GM18951 (cell line): ENCODE results near the gene NSD1.

Experiments
- POLR2A ChIP-seq: IDR thresholded peaks from 4 replicates; pipeline ENCODE4 v1.6.1; 2011; ENCODE audit warnings: mild to moderate bottlenecking; ENCODE audit not compliant: insufficient read length, insufficient read depth; ENCODE audit errors: extremely low read depth
- in situ Hi-C: fragments of 300-500 bp; cut with MboI; formaldehyde crosslinking; loops from one replicate; pipeline ENCODE4 v1.12.0; 2022; ENCODE audit warnings: low sequenced_read_pairs, mixed read lengths, inconsistent platforms; ENCODE audit not compliant: unreplicated experiment

Gene NSD1

GRCh38 chr5:177094224-177095087, 39.1 kb upstream of the NSD1 start:
- no peak for TF ChIP-seq POLR2A
- in situ Hi-C loops, result no loop called here

- in situ Hi-C loops, result no loop called here
- no peak for TF ChIP-seq POLR2A
Observed at GRCh38 chr5:177095088-177095669, 38.4 kb upstream of the NSD1 start.

GRCh38 chr5:177096162-177097015, 37.2 kb upstream of the NSD1 start:
- no peak for TF ChIP-seq POLR2A
- in situ Hi-C loops, result no loop called here

- in situ Hi-C loops, result no loop called here
- no peak for TF ChIP-seq POLR2A
Observed at GRCh38 chr5:177097016-177097985, 36.3 kb upstream of the NSD1 start.

- no peak for TF ChIP-seq POLR2A
- in situ Hi-C loops, result no loop called here
Observed at GRCh38 chr5:177098120-177098469, 35.5 kb upstream of the NSD1 start.

DNA sequence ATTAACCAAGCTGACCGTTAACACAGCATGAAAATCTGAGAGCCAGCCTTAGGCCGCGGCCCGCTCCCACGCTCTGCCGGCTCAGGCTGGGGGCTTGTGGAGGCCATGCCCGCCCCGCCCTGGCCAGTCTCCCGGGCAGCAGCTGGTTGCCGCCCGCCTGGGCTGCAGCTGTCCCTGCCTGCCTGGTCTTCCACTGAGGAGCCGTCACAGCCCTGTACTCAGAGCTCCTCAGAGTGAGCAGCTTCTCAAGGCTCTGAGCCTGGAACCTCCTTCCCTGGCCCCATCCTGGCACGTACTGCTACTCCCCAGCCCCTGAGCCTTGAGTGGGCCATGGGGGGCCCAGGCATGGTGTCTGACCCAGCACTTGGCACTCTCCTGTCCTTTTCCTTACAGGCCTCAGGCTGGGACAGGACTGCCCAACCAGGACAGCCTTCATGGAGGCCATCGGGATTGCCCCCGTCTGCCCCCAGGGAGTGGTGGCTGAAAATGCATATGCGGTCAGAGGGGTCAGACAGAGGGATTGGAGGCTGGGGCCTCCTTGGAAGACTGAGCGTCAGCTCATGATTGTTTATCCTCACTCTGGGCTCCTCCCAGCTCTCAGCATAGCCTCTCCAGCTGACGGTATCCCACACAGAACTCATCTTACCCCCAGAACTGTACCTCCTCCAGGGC, 35.0 kb upstream of the NSD1 start:
- in situ Hi-C loops, result no loop called here
- no peak for TF ChIP-seq POLR2A

GRCh38 chr5:177099422-177100093, 34.0 kb upstream of the NSD1 start:
- in situ Hi-C loops, result loop anchor here (25.0 kb wide), 1 partner anchor 437 kb away; no protein-coding TSS in a partner anchor
- no peak for TF ChIP-seq POLR2A

GRCh38 chr5:177100714-177101121, 32.9 kb upstream of the NSD1 start:
- no peak for TF ChIP-seq POLR2A
- in situ Hi-C loops, result loop anchor here (25.0 kb wide), 1 partner anchor 438 kb away; no protein-coding TSS in a partner anchor

- no peak for TF ChIP-seq POLR2A
- in situ Hi-C loops, result loop anchor here (25.0 kb wide), 1 partner anchor 441 kb away; no protein-coding TSS in a partner anchor
Observed at GRCh38 chr5:177103523-177104253, 29.9 kb upstream of the NSD1 start.

DNA sequence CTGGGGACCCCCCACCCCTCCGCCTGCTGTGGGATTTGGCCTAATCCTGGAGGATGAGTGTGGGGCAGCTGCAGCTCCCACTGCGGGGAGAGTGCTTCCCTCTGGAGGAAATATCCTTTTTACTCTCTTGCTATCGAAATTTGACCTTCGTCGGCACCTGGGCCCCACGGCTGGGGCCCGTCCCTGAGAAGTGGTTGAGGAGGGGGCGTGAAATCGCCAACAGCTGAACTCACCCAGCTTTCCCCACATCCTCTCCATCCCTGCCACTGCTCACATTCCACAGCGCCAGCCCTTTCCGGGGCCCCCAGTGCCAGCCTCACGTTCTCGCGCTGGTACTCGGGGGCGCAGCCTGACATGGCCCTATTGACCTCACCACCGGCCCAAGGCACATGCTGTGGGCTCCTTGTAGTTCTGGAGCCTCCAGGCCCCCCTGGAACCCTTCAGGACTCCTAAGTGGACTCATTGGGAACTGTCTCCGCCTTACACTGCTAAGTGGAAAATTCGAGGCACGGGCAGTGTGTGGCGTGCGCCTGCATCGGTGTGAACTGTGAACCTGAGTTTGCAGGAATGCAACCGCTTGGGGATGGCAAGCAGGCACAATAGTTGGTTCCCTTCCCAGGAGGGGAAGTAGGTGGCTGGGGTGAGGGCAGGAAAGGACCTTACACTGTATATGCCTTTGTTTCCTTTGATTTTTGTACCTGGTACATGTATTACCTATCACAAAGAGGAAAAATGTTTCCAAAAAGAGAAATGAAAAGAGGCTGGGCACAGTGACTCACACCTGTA, 27.7 kb upstream of the NSD1 start:
- no peak for TF ChIP-seq POLR2A
- in situ Hi-C loops, result loop anchor here (25.0 kb wide), 1 partner anchor 444 kb away; no protein-coding TSS in a partner anchor
